NCI-H1105 treated with DMSO at 0.1 percent for 48 hours (cell line): ENCODE measurements around the gene RASEF.

Experiments used
- DNase-seq: peaks from one replicate; lab custom pipeline; 2025; lab: John Stamatoyannopoulos, UW

Gene RASEF

DNA sequence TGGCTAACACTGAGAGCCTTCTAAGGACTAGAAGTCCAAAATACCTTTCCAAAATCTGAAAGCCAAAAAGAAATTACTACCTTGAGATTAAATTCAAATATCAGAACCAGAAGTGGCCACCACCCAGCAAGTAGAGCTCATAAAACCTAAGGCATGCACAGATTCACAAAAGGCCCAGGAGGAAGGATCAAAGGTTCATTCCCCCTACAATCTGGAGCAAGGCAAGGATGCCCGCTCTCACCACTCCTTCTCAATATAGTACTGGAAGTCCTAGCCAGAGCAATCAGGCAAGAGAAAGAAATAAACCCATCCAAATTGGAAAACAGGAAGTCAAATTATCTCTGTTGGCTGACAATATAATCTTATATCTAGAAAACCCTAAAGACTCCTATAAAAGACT, 6.0 kb downstream of the RASEF start:
- DNase-seq: no peak

DNA sequence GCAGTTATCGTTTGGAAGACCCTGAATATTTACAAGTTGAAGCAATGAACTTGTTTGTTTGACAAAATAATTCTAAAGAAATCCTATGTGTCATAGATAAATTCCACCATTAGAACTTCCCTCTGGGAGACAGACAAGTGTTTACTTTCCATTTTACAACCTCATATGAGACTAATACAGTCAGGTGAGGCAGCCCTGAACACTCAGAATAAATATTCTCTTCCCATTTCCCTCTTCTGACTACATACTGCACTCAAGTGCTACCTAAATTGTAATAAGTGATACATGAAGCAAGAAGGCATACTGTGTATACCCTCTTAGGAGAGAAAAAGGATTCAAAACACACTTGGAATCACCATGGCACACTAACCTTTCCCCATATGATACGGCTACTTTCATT, 6.8 kb downstream of the RASEF start:
- no peak for DNase-seq

DNA sequence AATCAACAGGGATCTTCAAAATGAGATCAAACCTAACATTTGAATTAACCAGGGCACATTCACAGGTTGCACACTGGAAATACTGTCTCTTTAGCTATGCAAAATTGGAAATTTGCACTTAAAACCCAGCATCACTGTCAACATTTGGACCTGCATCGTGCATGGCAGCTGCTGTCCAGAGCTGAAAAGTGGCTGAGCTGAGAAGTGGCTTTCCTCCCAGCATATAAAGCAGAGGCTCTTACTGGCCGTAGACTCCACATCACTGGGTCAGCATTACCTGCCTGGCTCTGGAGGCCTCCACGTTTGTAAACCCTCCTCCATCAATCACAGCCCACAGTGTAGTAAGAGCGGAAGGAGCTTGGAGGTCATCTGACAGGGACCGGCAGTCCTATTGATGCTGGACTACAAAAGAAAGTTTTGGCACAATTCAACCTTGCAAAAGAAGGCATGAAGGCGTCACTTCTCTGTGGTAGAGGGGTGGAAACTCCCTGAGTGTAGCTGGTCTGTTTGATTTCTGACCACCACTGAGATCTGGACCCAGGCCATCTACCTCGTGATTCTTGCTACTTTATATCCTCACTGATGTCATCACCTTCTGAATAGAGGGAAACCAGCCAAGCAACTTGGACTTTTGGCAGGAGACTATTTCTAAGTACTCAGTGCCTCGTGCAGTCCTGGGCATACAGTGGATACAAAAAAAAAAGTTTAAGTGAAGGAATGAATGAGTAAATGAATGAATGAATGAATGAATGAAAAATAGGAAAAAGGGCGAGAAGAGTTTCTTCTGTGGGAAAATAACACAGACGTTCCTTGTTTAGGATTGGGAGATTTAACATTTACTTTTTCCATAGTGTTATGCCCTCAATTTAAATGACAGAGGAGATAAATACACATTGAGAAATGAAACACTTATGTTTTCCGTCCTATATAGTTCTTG, 14.8 kb downstream of the RASEF start:
- DNase-seq: no peak

DNA sequence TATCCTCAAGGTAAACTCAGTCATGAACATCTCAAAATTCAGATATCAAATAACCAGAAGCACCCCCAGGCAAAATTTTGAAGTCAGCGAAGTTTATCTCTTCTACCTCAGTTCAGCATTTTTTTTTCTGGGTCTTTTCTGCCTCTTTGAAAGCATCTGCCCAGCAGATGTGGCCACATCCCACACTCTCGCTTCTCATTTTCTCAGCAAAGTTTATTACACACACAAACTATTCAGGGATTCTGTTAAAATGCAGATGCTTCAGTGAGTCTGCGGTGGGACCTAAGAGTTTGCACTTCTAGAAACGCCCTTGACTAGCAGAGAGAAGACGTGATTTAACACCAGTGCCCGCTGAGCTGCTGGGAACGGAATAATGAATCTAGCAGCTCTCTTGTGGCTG, 19.3 kb downstream of the RASEF start:
- DNase-seq: no peak

- no peak for DNase-seq
Measured at GRCh38 chr9:83041771-83042170, 21.2 kb downstream of the RASEF start.

GRCh38 chr9:83039303-83039702, 23.6 kb downstream of the RASEF start:
- no peak for DNase-seq

GRCh38 chr9:83036043-83036442, 26.9 kb downstream of the RASEF start:
- DNase-seq: no peak

DNA sequence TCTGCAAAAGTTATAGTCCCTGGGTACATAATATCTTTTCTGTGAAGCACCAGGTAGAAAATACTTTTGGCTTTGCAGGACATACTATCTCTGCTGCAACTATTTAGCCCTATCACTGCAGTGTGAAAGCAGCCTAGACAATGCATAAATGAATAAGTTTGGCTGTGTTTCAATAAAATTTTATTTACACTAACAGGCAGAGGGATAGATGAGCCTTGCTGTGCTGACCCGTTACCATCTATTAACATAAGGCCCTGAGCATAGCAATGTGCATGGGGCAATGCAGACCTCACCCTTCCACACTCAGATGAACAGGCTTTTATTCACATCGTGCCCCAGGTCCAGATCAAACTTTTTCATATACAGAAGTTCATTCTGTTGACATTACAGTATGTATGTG, 27.8 kb downstream of the RASEF start:
- no peak for DNase-seq

- no peak for DNase-seq
Measured at GRCh38 chr9:83034587-83034986, 28.4 kb downstream of the RASEF start.

DNA sequence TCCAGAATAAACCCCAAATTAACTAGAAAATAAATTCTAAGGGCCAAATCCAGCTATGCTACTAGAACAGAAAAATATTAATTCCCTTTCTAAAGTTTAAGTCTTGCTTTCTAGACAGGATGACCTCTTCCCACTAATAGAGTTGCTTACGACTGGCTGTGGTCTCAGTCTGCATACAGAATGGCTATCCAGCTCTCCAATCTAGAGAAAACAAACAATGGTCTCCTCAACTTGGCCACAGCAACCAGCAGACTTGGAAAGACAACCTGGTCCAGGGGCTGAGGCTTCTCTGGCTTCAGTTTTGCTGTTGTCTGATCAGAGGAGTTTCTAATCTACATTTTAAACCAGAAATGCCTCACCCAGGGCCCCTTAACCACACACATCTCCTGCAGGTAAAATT, 28.9 kb downstream of the RASEF start:
- DNase-seq: no peak

DNA sequence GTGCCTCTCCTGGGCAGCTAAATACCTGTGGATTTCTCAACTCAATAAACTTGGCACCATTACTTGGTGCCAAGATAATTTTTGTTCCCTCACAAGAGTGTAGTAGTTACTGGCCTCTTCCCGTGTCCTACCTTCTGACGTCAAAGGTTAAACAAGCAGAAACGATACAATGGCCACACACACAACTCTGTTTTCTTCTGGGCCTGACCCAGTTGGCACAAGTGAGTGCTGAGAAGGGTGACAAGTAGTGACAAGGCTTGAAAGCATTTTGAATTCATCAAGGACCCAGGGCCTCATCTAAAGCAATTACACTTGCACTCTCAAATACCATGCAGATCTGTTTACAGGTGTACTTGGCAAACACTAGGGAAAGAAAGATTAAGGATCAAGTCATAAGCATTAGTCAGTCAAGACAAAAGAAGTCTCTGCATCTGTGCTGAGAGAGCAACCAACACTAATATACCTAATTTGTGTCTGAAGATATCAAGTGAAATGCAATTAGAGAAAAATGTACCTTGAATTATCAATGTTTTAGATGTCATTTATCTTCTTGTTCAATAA, 30.8 kb downstream of the RASEF start:
- DNase-seq: peak; percentile 60

GRCh38 chr9:83030391-83031107, 32.4 kb downstream of the RASEF start:
- no peak for DNase-seq

- no peak for DNase-seq
Measured at GRCh38 chr9:83029531-83030137, 33.3 kb downstream of the RASEF start.

DNA sequence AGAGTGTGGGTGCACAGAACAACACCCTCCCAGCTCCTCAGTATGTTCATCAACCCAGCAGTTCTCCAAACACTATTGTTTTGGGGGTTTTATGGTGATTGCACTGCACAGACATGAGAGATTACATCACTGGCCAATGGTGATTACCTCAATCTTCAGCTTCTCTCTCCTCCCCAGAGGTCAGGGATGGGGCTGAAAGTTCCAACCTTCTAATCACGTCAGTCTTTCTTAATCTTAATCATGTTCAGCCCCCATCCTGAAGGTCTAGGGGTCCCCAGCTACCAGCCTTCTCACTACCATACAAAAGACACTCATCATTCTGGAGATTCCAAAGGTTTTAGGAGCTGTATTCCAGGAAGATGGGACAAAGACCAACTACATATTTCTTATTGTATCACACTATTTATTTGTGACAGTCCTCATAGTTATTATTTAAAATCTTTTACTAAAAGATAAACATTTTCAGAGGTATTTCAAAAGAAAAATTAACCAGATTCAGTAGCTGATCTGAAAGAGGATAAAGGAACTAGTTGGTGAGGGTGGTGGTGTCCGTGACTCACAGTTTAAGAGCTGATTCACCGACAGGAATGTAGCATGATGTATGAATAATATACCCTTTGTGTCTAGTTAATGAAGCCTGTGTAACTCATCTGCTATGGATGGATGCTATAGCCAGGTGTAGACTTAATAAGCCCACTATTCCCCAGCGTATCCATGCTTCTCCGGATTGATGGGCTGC, 35.6 kb downstream of the RASEF start:
- DNase-seq: no peak

- no peak for DNase-seq
Measured at GRCh38 chr9:83024506-83025125, 38.3 kb downstream of the RASEF start.

DNA sequence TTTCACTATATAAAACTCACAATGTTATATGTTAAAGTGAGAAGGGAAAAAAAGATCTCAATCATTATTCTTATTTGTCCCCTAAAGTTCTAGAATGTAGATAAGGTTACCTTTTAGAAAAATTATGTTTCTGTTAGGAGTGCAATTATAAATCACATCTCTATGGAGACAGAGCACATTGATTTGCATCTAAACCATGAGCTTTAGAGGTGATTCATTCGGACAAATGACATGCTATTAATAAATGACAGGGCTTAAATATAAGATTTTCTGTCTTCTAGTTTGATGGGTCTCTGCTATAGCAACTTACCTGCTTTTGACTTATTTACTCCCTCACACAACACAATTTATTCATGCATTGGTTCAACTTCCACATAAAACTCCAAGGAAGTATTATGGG, 39.8 kb downstream of the RASEF start:
- no peak for DNase-seq

DNA sequence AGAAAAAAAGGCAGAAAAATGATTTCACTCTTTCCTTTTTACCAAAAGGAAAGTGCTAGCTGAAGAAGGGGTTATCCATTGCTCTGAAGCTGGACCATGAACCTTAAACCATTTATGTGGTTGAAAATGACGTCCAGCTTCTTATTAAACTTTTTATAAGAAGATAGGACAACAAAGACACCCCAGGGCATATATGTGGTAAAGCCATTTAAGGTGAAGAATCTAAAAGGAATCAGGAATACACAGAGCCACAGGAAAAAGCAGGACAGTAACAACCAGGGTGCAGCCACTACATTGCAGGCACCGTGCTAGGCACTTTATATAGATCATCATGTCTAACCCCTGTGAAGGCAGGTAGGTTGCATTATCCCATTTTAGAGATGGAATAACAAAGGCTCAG, 42.1 kb downstream of the RASEF start:
- DNase-seq: no peak

DNA sequence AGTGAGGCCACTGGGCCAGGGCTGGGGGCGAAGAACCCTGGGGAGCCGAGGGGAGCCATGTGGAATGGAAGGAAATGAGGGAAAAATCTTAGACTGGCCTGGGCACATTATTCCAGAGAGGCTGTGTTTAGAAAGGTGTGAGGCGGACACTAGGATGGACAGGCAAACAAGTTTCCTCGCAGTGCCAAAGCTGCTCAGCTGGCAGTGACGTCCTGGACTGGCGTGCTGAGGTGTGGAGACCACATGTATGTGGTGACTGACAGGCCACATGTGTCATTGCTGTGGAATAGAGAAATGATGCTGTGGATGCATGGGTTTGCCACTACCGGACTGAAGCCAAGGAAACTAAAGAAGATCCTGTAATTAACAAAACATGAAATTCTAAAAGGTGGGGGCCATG, 42.6 kb downstream of the RASEF start:
- DNase-seq: no peak

DNA sequence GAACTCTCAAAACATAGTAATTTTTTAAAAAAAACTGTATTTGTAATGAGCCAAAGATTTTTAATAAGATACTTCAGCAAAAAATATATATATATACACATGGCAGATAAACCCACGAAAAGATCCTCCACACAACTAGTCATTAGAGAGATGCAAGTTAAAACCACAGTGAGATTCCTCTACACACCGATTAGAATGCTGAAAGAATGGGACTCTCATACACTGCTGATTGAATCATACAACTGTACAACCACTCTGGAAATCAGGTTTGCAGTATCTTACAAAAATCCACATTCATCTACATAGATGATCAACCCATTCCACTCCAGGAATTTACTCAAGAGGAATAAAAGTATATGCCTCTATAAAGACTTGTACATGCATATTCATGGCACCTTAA, 43.7 kb downstream of the RASEF start:
- DNase-seq: no peak

- DNase-seq: no peak
Measured at GRCh38 chr9:83015897-83016296, 47.0 kb downstream of the RASEF start.

GRCh38 chr9:83013867-83014605, 48.9 kb downstream of the RASEF start:
- DNase-seq: no peak
